Lower leg skin (tissue), 4 donors: ENCODE data around the gene FBXL13. TPM values are rescaled to one million over a fixed set of nuclear protein-coding genes. Genes with fewer than 3 reads are reported as not detected.

ENCODE experiments used
- DNase-seq, 2 donors: peaks; one replicate each; pipeline ENCODE4 v3.0.0-alpha.2; 2019; ENCODE audit warnings: low spot score in 2 of 2
- H3K4me3 ChIP-seq: fragments of 200-600 bp; sonication (generic); 2 replicates; pipeline ENCODE4 v1.5.1; 2017; ENCODE audit warnings: mild to moderate bottlenecking, low read depth; ENCODE audit not compliant: poor library complexity, severe bottlenecking
- CTCF ChIP-seq, 3 donors: fragments of 450-650 bp; IDR thresholded peaks; one replicate each; pipeline ENCODE4 v1.5.1; 2016; ENCODE audit warnings: antibody characterized with exemption in 3 of 3, mild to moderate bottlenecking in 3 of 3, moderate library complexity in 2 of 3
- POLR2A ChIP-seq, 2 donors: fragments of 450-650 bp; IDR thresholded peaks; one replicate each; pipeline ENCODE4 v1.6.1; 2016 to 2017; ENCODE audit warnings: antibody characterized with exemption in 2 of 2, mild to moderate bottlenecking in 1 of 2, moderate library complexity in 1 of 2
- WGBS, 2 donors: methylation state at CpG; one replicate each; pipeline ENCODE4 v1.1.5; 2018; 5-methylcytosine and 5-hydroxymethylcytosine counted together
- intact Hi-C: fragments of 100-400 bp; cut with DNase I; formaldehyde crosslinking; loops from one replicate; pipeline ENCODE4 v1.15.0; 2023; ENCODE audit warnings: low total_unique reads
- total RNA-seq, 4 donors: library from RNA; depleted of rRNA; stranded (reverse); fragments of >200 nt; gene quantifications; one replicate each; pipeline ENCODE4 v1.1.0, GENCODE V29; 2016

The FBXL13 gene
- total RNA-seq, 4 donors from 2014 or later = 0.78 to 1.5 (median 1.1) TPM; not detected in 1

- intact Hi-C loops = no loop called here
- WGBS, 2 donors = 53 to 62% methylated on average over 4 of the region's 4 CpGs
- H3K4me3 ChIP-seq = no peak overlapping the region
- no peak for DNase-seq
- no peak for TF ChIP-seq CTCF (IDR thresholded peaks at IDR 0.05)
- no peak for TF ChIP-seq POLR2A (IDR thresholded peaks at IDR 0.05)
Measured at GRCh38 chr7:102942181-102942866, 132.3 kb downstream of the FBXL13 start.

GRCh38 chr7:102938679-102939078 lies 135.9 kb downstream of the FBXL13 start:
- intact Hi-C loops = no loop called here

GRCh38 chr7:102935450-102936115 lies 139.0 kb downstream of the FBXL13 start:
- H3K4me3 ChIP-seq = no peak overlapping the region
- TF ChIP-seq CTCF (IDR thresholded peaks at IDR 0.05) = no peak
- TF ChIP-seq POLR2A (IDR thresholded peaks at IDR 0.05) = no peak
- DNase-seq = no peak
- 52 to 58% methylated on average over 6 of the region's 6 CpGs for WGBS, 2 donors
- intact Hi-C loops = no loop called here

More at GRCh38 chr7:102938679-102939078, 135.9 kb downstream of the FBXL13 start:
- H3K4me3 ChIP-seq = no peak overlapping the region
- no peak for DNase-seq
- WGBS, 2 donors = 68 to 87% methylated on average over 1 of the region's 1 CpG
- no peak for TF ChIP-seq POLR2A (IDR thresholded peaks at IDR 0.05)
- TF ChIP-seq CTCF (IDR thresholded peaks at IDR 0.05) = no peak

- no peak for DNase-seq
- intact Hi-C loops = no loop called here
- 63 to 72% methylated on average over 3 of the region's 3 CpGs for WGBS, 2 donors
- H3K4me3 ChIP-seq = no peak overlapping the region
- TF ChIP-seq POLR2A (IDR thresholded peaks at IDR 0.05) (no peak), CTCF (IDR thresholded peaks at IDR 0.05) (no peak)
Measured at GRCh38 chr7:102934701-102935100, 139.9 kb downstream of the FBXL13 start.

GRCh38 chr7:102934239-102934638 lies 140.4 kb downstream of the FBXL13 start:
- intact Hi-C loops = no loop called here
- no peak for DNase-seq
- 73 to 78% methylated on average over 8 of the region's 8 CpGs for WGBS, 2 donors

More at GRCh38 chr7:102934239-102934638, 140.4 kb downstream of the FBXL13 start:
- TF ChIP-seq CTCF (IDR thresholded peaks at IDR 0.05) (no peak), POLR2A (IDR thresholded peaks at IDR 0.05) (no peak)
- H3K4me3 ChIP-seq = no peak overlapping the region
